ENCODE data around the gene LMBR1L.

GRCh38 chr12:49054524-49054923 is 56.1 kb downstream of the LMBR1L start:
- TF ChIP-seq CTCF (IDR thresholded peaks at IDR 0.05) (no peak), EP300 (IDR thresholded peaks at IDR 0.05) (no peak), POLR2A (IDR thresholded peaks at IDR 0.05) (no peak)
